ENCODE results near the gene MRPL48. TPM values are rescaled to one million over a fixed set of nuclear protein-coding genes. Genes with fewer than 3 reads are reported as not detected.
A peak's percentile ranks its signal among the peaks of the same experiment; 100 is the strongest.
"Not testable (repeated sequence)": the region's sequence is repeated elsewhere in the genome, so short reads cannot be mapped to it uniquely, and the experiment has no call there.

MRPL48 gene
- total RNA-seq, 1 experiment from 2014 or later = 36.8 TPM

DNA sequence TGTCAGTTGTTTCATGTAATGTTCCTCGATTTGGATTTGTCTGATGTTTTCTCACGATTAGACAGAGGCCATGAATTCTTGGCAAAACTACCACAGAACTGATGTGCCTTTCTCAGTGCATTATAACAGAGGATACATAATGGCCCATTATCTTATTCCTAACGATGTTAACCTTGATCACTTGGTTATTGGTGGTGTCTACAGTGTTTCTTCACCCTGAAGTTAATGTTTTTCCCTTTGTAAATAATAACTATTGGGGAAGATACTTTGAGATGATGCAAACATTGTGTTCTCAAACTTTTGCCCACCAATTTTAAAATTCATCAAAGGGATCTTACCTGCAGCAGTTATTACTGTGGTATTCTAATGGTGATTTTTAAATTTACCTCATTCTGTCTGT lies 39.9 kb upstream of the MRPL48 start:
- Mint-ChIP-seq H3K4me3 (ENCODE audit: unreplicated experiment) (no peak overlapping the region), H3K9me3 (ENCODE audit: unreplicated experiment) (no peaks in the 10 kb centered on the region), H3K36me3 (ENCODE audit: insufficient read depth, unreplicated experiment) (peaks cover 23% of the 10 kb centered on the region), H3K27me3 (ENCODE audit: insufficient read depth, unreplicated experiment) (no peaks in the 10 kb centered on the region), H3K27ac (ENCODE audit: low read depth, unreplicated experiment) (no peak overlapping the region), H3K4me1 (ENCODE audit: insufficient read depth, unreplicated experiment) (peaks cover 19% of the 10 kb centered on the region)
- intact Hi-C loops (cut with micrococcal nuclease) = no loop called here
- POLR2A ChIA-PET = interaction anchor here (0.8 to 0.9 kb wide), 3 partner anchors 20 to 52 kb away, joined by 3 read pairs; no protein-coding TSS in a partner anchor
- no peak for DNase-seq (ENCODE audit: unreplicated experiment)
- CTCF ChIA-PET = interaction anchor here (0.6 to 1.3 kb wide), 3 partner anchors 11 to 216 kb away, joined by 3 to 5 read pairs (median 3); no protein-coding TSS in a partner anchor
- no TSS peak for BruUV-seq (replicated peaks)
- TF ChIP-seq, protein P1, sequence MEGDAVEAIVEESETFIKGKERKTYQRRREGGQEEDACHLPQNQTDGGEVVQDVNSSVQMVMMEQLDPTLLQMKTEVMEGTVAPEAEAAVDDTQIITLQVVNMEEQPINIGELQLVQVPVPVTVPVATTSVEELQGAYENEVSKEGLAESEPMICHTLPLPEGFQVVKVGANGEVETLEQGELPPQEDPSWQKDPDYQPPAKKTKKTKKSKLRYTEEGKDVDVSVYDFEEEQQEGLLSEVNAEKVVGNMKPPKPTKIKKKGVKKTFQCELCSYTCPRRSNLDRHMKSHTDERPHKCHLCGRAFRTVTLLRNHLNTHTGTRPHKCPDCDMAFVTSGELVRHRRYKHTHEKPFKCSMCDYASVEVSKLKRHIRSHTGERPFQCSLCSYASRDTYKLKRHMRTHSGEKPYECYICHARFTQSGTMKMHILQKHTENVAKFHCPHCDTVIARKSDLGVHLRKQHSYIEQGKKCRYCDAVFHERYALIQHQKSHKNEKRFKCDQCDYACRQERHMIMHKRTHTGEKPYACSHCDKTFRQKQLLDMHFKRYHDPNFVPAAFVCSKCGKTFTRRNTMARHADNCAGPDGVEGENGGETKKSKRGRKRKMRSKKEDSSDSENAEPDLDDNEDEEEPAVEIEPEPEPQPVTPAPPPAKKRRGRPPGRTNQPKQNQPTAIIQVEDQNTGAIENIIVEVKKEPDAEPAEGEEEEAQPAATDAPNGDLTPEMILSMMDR (IDR thresholded peaks at IDR 0.05; ENCODE audit: unreplicated experiment) = no peak

DNA sequence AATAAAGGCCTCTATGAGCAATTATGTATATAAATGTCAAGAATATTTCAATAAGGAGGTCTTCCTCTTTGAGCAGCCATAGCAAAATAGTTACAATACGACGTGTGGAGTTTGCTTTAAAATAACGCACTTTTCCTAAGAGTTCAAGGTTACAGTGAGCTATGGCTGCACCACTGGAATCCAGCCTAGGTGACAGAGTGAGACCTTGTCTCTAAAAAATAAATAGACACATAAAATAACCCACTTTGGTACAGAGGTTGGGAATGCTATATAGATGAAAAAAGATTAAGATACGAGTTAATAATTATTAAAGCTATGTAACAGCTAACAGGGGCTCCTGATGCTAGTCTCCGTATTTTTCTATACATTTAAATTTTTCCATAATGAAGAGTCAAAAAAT lies 39.4 kb upstream of the MRPL48 start:
- Mint-ChIP-seq H3K36me3 (ENCODE audit: insufficient read depth, unreplicated experiment) (peaks cover 20% of the 10 kb centered on the region), H3K27me3 (ENCODE audit: insufficient read depth, unreplicated experiment) (no peaks in the 10 kb centered on the region), H3K27ac (ENCODE audit: low read depth, unreplicated experiment) (no peak overlapping the region), H3K4me1 (ENCODE audit: insufficient read depth, unreplicated experiment) (peaks cover 21% of the 10 kb centered on the region), H3K4me3 (ENCODE audit: unreplicated experiment) (no peak overlapping the region), H3K9me3 (ENCODE audit: unreplicated experiment) (no peaks in the 10 kb centered on the region)
- TF ChIP-seq, protein P1 (IDR thresholded peaks at IDR 0.05; ENCODE audit: unreplicated experiment) = no peak
- ChIA-PET POLR2A (interaction anchor here (0.8 to 1.9 kb wide), 4 partner anchors 13 to 52 kb away, joined by 3 to 6 read pairs (median 3); partner anchors contain the start of gene RAB6A), CTCF (interaction anchor here (0.6 to 1.3 kb wide), 3 partner anchors 11 to 215 kb away, joined by 3 to 5 read pairs (median 3); no protein-coding TSS in a partner anchor)
- DNase-seq (ENCODE audit: unreplicated experiment) = no peak
- BruUV-seq (replicated peaks) = no TSS peak
- intact Hi-C loops (cut with micrococcal nuclease) = no loop called here

DNA sequence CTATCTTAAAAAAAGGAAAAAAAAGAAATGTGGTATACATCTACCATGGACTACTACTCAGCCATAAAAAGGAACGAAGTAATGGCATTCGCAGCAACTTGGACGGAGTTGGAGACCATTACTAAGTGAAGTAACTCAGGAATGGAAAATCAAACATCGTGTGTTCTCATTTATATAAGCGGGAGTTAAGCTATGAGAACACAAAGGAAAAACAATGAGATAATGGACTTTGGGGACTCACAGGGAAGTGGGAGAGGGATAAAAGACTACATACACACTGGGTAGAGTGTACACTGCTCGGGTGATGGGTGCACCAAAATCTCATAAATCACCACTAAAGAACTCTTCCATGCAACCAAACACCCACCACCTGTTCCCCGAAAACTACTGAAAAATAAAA lies 38.6 kb upstream of the MRPL48 start:
- H3K27me3 Mint-ChIP-seq (ENCODE audit: insufficient read depth, unreplicated experiment) = no peaks in the 10 kb centered on the region
- ChIA-PET POLR2A (interaction anchor here (1.3 to 1.9 kb wide), 2 partner anchors 12 to 30 kb away, joined by 3 to 6 read pairs; partner anchors contain the start of gene RAB6A), CTCF (no interaction called here)
- H3K9me3 Mint-ChIP-seq (ENCODE audit: unreplicated experiment) = no peaks in the 10 kb centered on the region
- intact Hi-C loops (cut with micrococcal nuclease) = no loop called here
- DNase-seq (ENCODE audit: unreplicated experiment) = no peak
- peaks cover 17% of the 10 kb centered on the region for H3K36me3 Mint-ChIP-seq (ENCODE audit: insufficient read depth, unreplicated experiment)
- no peak overlapping the region for H3K4me3 Mint-ChIP-seq (ENCODE audit: unreplicated experiment)
- H3K4me1 Mint-ChIP-seq (ENCODE audit: insufficient read depth, unreplicated experiment) = peaks cover 27% of the 10 kb centered on the region
- no TSS peak for BruUV-seq (replicated peaks)
- TF ChIP-seq, protein P1 (IDR thresholded peaks at IDR 0.05; ENCODE audit: unreplicated experiment) = no peak
- peak overlapping the region; percentile 27 for H3K27ac Mint-ChIP-seq (ENCODE audit: low read depth, unreplicated experiment)

DNA sequence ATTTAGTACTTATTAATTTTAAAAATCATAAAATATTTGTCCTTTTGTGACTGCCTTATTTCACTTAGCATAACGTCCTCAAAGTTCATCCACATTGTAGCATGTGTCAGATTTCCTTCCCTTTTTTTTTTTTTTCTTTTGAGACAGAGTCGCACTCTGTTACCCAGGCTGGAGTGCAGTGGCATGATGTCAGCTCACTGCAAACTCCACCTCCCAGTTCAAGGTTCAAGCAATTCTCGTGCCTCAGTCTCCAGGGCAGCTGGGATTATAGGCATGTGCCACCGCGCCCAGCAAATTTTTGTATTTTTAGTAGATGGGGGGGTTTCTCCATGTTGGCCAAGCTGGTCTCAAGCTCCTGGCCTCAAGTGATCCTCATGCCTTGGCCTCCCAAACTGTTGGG lies 37.4 kb upstream of the MRPL48 start:
- no peaks in the 10 kb centered on the region for H3K27me3 Mint-ChIP-seq (ENCODE audit: insufficient read depth, unreplicated experiment)
- CTCF ChIA-PET = no interaction called here
- no TSS peak for BruUV-seq (replicated peaks)

DNA sequence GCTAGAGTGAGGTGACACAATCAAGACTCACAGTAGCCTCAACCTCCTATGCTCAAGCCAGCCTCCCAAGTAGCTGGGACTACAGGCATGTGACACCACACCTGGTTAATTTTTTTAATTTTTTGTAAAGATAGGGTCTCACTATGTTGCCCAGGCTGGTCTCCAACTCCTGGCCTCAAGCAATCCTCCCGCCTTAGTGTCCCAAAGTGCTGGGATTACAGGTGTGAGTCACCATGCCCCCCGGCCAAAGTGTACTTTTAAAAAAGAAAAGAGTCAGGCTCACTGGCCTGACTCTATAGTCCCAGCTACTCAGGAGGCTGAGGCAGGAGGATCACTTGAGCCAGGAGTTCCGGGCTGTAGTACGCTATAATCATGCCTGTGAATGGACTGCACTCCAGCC lies 36.8 kb upstream of the MRPL48 start:
- POLR2A ChIA-PET = interaction anchor here (0.8 to 2.6 kb wide), 3 partner anchors 11 to 119 kb away, joined by 3 to 22 read pairs (median 4); partner anchors contain the start of gene RAB6A
- not testable (repeated sequence) for H3K27ac Mint-ChIP-seq (ENCODE audit: low read depth, unreplicated experiment)

More for the DNA sequence above, 37.4 kb upstream of the MRPL48 start:
- POLR2A ChIA-PET = interaction anchor here (1.3 to 1.9 kb wide), 2 partner anchors 11 to 29 kb away, joined by 3 to 6 read pairs; partner anchors contain the start of gene RAB6A
- H3K27ac Mint-ChIP-seq (ENCODE audit: low read depth, unreplicated experiment) = no peak overlapping the region
- peaks cover 18% of the 10 kb centered on the region for H3K36me3 Mint-ChIP-seq (ENCODE audit: insufficient read depth, unreplicated experiment)
- H3K4me3 Mint-ChIP-seq (ENCODE audit: unreplicated experiment) = no peak overlapping the region
- no peak for DNase-seq (ENCODE audit: unreplicated experiment)
- peaks cover 28% of the 10 kb centered on the region for H3K4me1 Mint-ChIP-seq (ENCODE audit: insufficient read depth, unreplicated experiment)
- H3K9me3 Mint-ChIP-seq (ENCODE audit: unreplicated experiment) = no peaks in the 10 kb centered on the region
- intact Hi-C loops (cut with micrococcal nuclease) = no loop called here
- TF ChIP-seq, protein P1 (IDR thresholded peaks at IDR 0.05; ENCODE audit: unreplicated experiment) = no peak

More for the DNA sequence above, 36.8 kb upstream of the MRPL48 start:
- H3K4me3 Mint-ChIP-seq (ENCODE audit: unreplicated experiment); CTCF ChIA-PET; BruUV-seq (replicated peaks); H3K9me3 Mint-ChIP-seq (ENCODE audit: unreplicated experiment); DNase-seq (ENCODE audit: unreplicated experiment); intact Hi-C loops (cut with micrococcal nuclease); H3K27me3 Mint-ChIP-seq (ENCODE audit: insufficient read depth, unreplicated experiment): not testable (repeated sequence)
- H3K36me3 Mint-ChIP-seq (ENCODE audit: insufficient read depth, unreplicated experiment) = peaks cover 24% of the 10 kb centered on the region
- H3K4me1 Mint-ChIP-seq (ENCODE audit: insufficient read depth, unreplicated experiment) = peaks cover 28% of the 10 kb centered on the region
